GM15510 (cell line): ENCODE data around the gene ALOX12.

Experiments used
- POLR2A ChIP-seq: IDR thresholded peaks from 3 replicates; pipeline ENCODE4 v1.6.1; 2011; ENCODE audit warnings: borderline replicate concordance; ENCODE audit not compliant: insufficient read length; ENCODE audit errors: extremely low read depth

Gene ALOX12, protein sequence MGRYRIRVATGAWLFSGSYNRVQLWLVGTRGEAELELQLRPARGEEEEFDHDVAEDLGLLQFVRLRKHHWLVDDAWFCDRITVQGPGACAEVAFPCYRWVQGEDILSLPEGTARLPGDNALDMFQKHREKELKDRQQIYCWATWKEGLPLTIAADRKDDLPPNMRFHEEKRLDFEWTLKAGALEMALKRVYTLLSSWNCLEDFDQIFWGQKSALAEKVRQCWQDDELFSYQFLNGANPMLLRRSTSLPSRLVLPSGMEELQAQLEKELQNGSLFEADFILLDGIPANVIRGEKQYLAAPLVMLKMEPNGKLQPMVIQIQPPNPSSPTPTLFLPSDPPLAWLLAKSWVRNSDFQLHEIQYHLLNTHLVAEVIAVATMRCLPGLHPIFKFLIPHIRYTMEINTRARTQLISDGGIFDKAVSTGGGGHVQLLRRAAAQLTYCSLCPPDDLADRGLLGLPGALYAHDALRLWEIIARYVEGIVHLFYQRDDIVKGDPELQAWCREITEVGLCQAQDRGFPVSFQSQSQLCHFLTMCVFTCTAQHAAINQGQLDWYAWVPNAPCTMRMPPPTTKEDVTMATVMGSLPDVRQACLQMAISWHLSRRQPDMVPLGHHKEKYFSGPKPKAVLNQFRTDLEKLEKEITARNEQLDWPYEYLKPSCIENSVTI

DNA sequence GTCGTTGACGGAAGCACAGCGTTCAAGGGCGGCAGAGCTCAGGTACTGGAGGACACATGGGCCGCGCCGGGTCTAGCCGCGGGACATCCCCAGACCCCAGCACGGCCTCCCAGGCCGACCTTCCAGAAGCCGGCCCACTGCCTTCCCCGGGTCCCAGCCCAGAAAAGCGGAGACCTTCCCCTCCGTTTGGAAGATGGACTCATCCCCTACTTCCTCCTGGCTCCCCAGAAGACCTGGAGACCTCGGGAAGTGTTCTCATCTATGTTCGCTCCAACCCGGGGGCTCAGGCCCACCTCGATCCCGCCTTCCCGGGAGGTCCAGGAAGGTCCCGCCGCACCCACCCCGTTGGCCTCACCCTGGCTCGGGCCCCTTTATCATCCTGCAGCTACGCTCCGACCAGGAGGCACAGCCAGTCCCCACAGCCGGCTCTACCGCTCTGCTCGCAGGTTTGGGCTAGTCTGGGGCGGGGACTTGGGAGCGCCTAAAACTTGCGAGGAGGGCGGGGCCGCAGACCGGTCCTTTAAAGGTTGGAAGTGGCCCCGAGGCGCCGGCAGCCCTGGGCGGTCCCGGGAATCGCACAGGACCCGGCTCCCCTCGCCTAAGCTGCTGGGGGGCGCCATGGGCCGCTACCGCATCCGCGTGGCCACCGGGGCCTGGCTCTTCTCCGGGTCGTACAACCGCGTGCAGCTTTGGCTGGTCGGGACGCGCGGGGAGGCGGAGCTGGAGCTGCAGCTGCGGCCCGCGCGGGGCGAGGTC, at the start of gene ALOX12:
Gene ALOX12, plus strand, starts transcription at position 550 of the 756 bp plus-strand sequence. Its CDS starts 69 bp downstream, at position 619.
- TF ChIP-seq POLR2A, result no peak

DNA sequence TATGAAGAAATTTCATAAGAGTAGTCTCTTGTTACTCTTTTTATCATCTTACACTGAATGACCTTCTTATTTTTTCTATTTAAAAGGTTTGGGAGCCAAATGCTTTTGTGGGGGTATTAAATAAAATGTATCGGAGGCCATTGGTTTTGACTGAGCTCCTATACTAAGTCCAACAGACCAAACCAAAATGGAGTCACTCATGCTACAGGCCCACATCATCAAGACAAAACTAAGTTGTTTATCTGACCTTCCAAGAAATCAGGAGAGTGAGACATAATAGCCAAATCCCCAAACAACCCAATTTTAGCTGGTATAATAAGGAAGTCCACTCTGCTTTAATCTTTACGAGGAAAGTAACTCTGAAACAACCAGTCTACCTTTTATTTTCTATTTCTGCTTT, 48.1 kb upstream of the ALOX12 start:
- TF ChIP-seq POLR2A, result no peak

DNA sequence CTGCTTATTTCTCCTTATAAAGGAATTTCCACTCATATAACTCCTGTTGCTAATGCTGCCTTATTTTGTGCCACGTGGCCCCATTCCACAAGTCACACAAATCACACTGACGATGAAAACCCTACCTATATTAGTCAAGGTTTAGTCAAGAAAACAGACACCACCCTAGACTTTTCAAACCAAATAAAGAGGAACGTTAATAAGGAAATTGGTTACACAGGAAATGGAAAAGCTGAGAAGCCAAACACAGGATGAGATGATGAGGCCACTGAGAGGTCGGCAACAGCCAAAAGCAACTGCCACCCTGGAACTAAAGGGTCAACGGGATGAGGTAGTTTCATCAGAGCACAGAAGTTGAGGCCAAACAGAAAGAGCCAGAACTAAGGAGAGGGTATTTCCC, 47.3 kb upstream of the ALOX12 start:
- no peak for TF ChIP-seq POLR2A

DNA sequence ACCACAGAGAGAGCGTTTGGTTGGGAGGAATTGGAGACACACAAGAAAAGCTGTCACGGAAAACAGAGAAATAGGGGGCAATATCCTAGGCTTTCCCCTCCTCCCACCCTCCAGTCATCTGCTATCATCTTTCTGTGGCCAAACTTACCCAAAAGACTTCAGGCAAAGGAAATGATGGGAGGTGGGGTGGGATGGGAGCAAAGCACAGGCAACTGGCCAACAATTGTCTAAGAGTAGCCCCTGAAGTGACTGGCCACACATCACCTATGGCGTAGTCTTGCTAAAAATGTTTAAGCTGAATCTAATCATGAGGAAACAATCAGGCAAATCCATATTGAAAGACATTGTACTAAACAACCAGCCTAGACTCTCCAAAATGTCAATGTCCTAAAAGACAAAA, 46.9 kb upstream of the ALOX12 start:
- no peak for TF ChIP-seq POLR2A

DNA sequence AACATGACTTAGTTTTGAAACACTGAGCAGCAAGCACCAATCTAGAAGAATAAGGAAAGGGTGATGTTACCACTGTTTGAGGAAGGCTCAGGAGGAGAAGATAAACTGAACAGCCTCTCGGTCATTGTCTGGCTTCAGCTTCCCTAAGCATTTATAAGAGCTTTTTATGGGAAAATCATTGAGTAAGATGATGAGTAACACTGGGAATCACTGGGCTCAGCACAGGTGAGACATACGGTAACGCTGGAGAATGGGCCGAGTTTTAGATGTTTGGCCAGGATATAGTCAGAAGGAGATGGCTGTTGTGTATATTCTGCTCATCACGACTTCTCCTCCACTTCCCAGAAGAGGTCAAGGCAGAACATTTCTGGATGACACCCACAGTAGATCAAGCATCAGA, 42.2 kb upstream of the ALOX12 start:
- no peak for TF ChIP-seq POLR2A

DNA sequence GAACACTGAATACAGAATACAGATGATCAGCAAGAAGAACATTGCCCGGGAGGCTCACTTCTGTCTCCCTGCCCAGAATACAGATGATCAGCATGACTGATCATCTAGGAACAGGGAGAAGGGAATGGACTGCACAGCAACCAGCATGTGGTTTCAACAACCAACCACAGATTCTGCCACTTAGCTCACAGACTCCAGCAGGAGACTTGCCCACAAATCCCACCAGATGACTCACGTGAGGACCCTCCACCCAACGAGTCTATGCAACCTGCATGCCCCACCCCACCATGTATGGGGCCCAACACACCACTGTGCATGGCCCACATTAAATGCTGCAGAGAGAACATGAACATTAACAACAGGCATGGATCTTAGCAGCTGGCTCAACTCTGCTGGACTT, 36.1 kb upstream of the ALOX12 start:
- no peak for TF ChIP-seq POLR2A

DNA sequence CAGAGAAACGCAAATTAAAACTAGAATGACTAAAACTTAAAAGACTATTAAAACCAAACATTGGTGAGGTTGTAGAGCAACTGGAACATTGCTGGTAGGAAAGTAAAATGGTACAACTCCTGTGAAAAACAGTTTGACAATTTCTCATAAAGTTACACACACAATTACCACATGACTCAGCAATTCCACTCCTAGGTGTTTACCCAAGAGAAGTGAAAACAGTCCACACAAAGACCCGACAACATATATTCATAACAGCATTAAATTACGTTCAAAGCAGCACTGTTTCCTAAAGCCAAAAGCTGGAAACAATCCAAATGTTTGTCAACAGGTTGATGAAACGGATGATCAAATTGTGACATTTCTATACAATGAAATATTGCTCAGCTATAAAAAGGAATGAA, 26.5 kb upstream of the ALOX12 start:
- no peak for TF ChIP-seq POLR2A

DNA sequence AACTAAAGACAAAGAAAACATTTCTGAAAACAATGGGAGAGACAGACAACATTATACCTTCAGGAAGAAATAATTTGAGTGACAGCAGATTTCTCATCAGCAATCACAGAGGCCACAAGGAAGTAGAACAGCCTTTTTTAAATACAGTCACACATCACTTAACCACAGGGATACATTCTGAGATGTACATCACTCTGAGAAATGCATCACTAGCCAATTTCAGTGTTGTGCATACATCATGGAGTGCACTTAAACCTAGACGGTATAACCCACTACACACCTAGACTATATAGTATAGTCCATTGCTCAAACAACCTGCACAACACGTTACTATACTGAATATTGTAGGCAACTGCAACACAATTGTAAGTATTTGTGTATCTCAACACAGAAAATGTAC, 24.9 kb upstream of the ALOX12 start:
- no peak for TF ChIP-seq POLR2A

DNA sequence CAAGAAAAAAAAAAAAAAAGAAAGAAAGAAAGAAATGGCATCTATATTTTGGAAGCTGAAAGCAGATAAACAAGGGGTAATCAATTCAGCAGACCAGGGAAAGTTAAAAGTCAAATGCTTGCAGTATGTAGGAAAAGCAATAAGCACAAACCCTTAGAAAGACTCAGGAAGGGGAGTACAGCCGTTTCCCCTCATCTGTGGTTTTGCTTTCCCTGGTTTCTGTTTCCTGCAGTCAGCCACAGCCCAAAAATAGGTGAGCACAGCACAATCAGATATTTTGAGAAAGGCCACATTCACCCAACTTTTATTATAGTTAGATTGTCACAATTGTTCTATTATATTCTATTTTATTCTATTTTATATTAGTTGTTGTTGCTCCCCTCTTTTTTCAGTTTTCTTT, 14.4 kb upstream of the ALOX12 start:
- no peak for TF ChIP-seq POLR2A

DNA sequence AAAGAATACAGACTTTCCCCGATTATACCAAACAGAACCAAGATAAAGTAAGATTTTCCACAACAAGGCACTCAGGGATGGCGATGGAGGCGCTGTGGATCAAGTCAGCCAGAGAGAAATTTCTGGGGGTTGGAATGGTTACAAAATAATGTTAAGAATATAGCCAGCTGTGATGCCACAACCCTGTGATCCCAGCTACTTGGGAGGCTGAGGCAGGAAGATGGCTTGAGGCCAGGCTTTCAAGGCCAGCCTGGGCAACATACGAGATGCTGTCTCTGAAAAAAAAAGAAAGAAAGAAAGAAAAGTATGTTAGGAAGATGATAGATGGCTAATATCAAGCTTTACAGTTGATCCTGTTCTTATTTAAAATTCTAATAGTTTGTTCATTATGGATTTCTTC, 10.6 kb upstream of the ALOX12 start:
- TF ChIP-seq POLR2A, result no peak

DNA sequence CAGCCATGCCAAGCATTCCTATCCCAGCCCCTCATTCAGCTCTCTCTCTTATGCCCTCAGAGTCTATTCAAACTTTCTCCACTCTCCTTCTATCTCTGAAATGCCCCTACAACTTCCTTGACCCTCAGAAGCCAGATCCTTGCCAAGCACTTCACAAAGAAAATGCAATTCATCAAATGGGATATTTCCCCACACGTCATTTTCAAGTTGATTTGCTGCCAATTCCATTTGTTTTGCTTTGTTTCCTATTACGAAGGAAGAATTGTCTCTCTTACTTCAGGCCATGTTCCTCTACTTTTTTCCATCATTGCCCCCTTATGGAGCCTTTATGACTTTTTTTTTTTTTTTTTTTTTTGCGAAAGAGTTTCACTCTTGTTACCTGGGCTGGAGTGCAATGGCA, 9.2 kb upstream of the ALOX12 start:
- no peak for TF ChIP-seq POLR2A

DNA sequence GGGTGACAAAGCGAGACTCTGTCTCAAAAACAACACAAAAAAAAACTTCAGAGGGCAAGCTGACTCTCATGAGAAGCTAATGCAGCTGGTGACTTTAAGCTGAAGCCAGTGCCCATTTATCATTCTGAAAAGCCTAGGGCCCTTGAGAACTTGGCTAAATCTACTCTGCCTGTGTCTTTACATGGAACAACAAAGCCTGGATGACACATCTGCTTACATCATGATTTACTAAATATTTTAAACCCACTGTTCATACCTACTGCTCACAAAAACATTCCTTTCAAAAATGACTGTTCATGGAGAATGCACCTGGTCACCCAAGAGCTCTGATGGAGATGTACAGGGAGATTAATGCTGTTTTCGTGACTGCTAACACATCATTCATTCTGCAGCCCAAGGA, 6.1 kb upstream of the ALOX12 start:
- TF ChIP-seq POLR2A, result no peak

DNA sequence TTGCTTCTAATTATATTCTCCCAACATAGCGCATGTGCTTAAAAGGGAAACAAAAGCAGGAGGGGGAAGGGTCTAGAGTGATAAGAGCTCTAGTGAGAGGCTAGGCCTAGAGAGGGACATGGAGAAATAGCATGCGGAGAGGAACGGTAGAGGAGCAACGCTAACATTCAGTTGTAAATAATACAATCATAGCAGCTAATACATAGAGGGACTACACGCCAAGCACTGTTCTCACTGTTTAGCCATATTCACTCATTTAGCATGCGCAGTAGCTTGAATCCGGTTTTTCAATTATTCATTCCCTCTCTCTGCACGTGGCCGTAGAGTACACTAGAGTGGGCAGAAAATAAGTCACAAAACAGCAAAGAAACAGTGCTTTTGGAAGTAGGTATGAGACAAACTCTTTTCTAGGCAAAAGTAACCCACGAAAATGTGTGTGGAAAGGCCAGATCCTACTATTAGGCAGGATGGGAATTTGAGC, 1.7 kb upstream of the ALOX12 start:
- TF ChIP-seq POLR2A, result no peak

DNA sequence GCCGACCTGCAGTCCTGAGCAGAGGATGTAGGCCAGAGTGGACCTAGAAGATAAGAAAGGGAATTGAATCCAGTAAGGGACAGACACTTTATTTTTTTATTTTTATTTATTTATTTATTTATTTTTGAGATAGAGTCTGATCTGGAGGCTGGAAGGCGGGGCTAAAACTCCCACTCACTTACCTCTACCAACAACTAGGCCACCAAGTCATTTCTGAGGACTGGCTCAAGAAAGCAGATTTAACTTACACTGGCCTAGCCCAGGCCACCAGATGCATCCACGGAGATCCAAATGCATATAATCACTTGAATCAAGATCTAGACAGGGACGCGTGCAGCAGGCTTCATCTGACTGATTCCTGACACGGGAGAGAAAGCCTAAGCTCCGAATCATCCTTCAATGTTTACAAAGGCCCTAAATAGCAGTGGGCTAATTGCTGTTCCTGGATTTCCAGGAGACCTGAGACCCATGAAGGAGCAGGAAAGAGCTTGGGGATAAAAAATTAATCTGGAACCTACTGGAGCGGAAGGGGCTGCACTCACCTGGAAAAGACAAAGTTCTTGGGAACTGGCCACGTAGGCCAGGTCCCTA, 1.1 kb upstream of the ALOX12 start:
- no peak for TF ChIP-seq POLR2A
